ENCODE results near the gene BCKDHB.

The BCKDHB gene

DNA sequence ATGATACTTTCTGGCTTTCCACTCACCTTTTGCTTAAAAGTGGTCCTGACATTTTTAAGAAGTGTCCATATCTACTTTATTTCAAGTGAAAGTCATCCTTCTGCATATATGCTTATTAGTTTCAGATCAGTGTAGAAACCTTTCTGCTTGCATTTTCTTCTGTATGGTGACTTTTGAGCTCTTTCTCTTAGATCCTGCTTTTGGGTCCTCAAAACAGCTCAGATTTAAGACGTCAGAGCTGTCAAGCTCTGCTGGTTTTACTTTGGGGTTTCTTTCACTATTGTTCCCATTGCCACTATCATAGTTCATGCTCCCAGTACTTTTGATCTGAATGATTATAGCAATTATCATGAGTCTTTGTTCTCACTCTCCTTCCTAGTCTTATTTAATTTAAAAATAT is 41.7 kb downstream of the BCKDHB start:
- TF ChIP-seq, protein P1, sequence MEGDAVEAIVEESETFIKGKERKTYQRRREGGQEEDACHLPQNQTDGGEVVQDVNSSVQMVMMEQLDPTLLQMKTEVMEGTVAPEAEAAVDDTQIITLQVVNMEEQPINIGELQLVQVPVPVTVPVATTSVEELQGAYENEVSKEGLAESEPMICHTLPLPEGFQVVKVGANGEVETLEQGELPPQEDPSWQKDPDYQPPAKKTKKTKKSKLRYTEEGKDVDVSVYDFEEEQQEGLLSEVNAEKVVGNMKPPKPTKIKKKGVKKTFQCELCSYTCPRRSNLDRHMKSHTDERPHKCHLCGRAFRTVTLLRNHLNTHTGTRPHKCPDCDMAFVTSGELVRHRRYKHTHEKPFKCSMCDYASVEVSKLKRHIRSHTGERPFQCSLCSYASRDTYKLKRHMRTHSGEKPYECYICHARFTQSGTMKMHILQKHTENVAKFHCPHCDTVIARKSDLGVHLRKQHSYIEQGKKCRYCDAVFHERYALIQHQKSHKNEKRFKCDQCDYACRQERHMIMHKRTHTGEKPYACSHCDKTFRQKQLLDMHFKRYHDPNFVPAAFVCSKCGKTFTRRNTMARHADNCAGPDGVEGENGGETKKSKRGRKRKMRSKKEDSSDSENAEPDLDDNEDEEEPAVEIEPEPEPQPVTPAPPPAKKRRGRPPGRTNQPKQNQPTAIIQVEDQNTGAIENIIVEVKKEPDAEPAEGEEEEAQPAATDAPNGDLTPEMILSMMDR (IDR thresholded peaks at IDR 0.05; ENCODE audit: low read depth, low read length, missing control alignments): no peak
- DNase-seq (ENCODE audit: extremely low read depth, low read depth): no peak
- H3K4me3 ChIP-seq (replicated peaks; ENCODE audit: low read depth, low read length): no peak overlapping the region

DNA sequence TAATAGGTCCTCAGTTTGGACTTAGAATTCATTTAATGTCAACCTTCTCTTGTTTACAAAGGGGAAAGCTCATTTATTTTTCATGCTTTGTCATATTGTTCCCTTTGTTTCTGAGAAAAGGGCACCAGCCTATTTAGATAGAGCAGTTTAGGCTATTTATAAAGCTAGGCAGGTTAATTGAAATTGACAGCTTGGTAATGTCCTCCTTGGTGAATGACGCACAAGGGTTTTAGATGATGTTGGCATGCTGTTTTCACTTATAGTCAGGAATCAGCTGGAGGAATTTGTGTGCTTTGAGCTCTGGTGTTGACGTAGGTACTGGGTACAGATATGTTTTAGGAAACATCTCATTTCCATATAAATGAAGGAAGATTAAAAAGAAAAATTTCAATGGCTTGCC is 45.2 kb downstream of the BCKDHB start:
- no peak overlapping the region for H3K4me3 ChIP-seq (replicated peaks; ENCODE audit: low read depth, low read length)
- no peak for DNase-seq (ENCODE audit: extremely low read depth, low read depth)
- TF ChIP-seq, protein P1 (IDR thresholded peaks at IDR 0.05; ENCODE audit: low read depth, low read length, missing control alignments): no peak

DNA sequence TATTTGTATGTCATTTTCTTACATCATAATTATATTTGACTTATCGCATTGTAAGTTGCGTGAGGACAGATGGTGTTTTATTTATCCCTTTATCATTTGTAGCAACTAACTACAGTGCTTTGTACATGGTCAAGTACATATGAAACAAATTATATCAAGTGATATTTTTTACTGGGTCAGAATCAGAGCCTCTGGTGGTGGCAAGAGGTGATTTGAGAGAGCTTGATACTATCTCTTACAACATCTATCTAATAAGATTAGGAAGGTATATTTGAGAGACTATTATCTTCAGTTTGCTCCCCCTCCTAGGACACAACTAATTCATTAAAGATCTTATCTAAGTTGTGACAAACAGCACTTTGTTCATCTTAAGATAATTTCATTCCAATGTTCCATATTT is 47.7 kb downstream of the BCKDHB start:
- TF ChIP-seq, protein P1 (IDR thresholded peaks at IDR 0.05; ENCODE audit: low read depth, low read length, missing control alignments): no peak
- no peak for DNase-seq (ENCODE audit: extremely low read depth, low read depth)
- no peak overlapping the region for H3K4me3 ChIP-seq (replicated peaks; ENCODE audit: low read depth, low read length)

DNA sequence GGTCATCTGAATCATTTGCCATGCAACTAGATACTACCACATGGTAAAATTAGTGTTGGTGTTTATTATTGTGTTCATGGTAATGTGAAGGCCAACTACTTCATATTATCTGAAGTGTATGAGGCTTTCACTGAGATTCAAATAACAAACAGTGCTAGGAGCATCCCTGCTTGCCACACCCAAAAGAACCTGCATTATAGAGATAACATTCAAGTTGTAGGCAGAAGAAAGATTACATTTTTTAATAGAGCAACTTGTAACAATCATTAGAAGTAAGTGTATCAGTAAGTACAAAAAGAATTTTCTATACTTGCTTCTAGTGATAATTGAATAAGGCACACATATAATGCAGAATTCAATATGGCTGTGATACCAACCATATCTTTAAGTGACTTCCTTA is 49.8 kb downstream of the BCKDHB start:
- DNase-seq (ENCODE audit: extremely low read depth, low read depth): no peak
- H3K4me3 ChIP-seq (replicated peaks; ENCODE audit: low read depth, low read length): no peak overlapping the region
- TF ChIP-seq, protein P1 (IDR thresholded peaks at IDR 0.05; ENCODE audit: low read depth, low read length, missing control alignments): no peak

DNA sequence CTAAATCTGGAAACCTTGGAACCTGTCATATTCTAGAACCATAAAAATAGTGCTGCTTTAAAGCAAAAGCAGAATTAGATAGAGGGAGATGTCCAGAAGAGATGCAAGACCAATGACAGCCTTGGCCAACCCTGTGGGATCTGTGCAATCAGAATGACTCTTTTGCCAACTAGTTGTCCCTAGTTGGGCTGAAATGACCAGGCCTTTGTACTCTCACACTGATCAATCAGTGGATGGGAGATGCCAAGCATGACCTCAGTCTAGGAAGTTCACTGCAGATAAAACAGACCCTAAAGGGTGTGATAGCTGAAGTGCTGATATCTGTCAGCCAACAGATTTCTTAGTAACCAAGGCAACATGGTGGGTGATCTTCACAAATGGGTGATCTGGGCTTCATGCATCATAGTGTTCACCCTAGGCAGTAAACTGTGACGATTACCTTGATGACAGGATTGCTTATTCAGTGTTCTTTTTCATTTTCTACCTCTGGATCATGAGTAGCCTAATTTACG is 52.1 kb downstream of the BCKDHB start:
- no peak overlapping the region for H3K4me3 ChIP-seq (replicated peaks; ENCODE audit: low read depth, low read length)
- no peak for DNase-seq (ENCODE audit: extremely low read depth, low read depth)
- TF ChIP-seq, protein P1 (IDR thresholded peaks at IDR 0.05; ENCODE audit: low read depth, low read length, missing control alignments): no peak

DNA sequence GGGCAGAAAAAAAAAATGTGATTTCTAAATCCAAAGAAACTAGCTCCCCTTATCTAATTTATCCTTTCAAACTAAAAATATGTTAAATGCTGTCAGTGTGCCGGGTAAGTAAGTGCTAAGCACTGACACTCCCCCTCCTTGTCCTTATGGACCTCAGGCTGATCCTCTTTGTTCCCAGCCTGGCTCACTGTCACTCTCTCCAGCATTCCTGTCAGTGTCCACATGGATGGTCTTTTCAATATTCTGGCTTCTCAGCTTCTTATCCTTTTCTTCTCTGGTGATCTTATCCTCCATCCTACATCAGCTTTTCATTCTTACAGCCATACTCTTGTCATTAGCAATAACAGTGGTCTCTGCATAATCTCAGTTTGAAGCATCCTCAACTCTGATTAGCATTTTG is 55.0 kb downstream of the BCKDHB start:
- DNase-seq (ENCODE audit: extremely low read depth, low read depth): no peak
- no peak overlapping the region for H3K4me3 ChIP-seq (replicated peaks; ENCODE audit: low read depth, low read length)
- TF ChIP-seq, protein P1 (IDR thresholded peaks at IDR 0.05; ENCODE audit: low read depth, low read length, missing control alignments): no peak

DNA sequence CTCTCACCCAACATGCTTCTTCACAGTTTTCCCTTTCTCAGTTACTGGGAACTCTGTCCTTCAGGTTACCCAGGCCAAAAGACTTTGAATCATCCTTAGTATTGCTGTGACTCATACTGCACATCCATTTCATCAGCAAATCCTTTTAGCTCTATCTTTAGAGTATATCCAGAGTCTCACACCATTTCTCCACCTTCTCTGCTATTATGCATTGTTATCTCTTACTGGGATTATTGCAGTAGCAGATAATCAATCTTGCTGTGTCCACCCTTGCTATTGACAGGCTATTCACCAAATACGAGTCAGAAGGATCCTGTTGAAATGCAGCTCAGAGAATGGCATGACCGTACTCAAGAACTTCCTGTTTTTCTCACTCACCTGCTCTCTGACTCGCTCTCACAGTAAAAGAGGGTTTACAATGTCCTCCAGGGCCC is 57.3 kb downstream of the BCKDHB start:
- TF ChIP-seq, protein P1 (IDR thresholded peaks at IDR 0.05; ENCODE audit: low read depth, low read length, missing control alignments): no peak
- no peak overlapping the region for H3K4me3 ChIP-seq (replicated peaks; ENCODE audit: low read depth, low read length)
- DNase-seq (ENCODE audit: extremely low read depth, low read depth): peak; percentile 35
